K562 (cell line): ENCODE measurements around the gene BNIP2. TPM values are rescaled to one million over a fixed set of nuclear protein-coding genes. Genes with fewer than 3 reads are reported as not detected.

ENCODE experiments used
- ATAC-seq: fragments of 200-7000 bp; cut with Tn5 transposase; 3 replicates; pipeline ENCODE4 v1.9.1; 2020; ENCODE audit warnings: moderate library complexity
- BruUV-seq: library from RNA; stranded (reverse); fragments of 400-500 nt; replicated peaks from 2 replicates; lab custom pipeline; 2021; lab: Mats Ljungman, UMichigan
- CTCF ChIA-PET: fragments of 300-600 bp; formaldehyde crosslinking; extraction: SDS; loops from one replicate; lab custom pipeline; 2021; ENCODE audit warnings: low intra/inter-chr PET ratio; lab: Yijun Ruan, JAX
- POLR2A ChIA-PET: fragments of 300-600, 350-650 bp; sonication (Branson Sonifier 250); formaldehyde crosslinking; extraction: SDS; loops from one replicate; lab custom pipeline; 2021; ENCODE audit warnings: antibody characterized with exemption, inconsistent platforms; lab: Yijun Ruan, JAX
- DNase-seq, 4 experiments: peaks; one replicate each; pipeline versions ENCODE4 v3.0.0 to v3.0.0-alpha.2; 2011 to 2018; ENCODE audit warnings: low spot score in 3 of 4, mixed read lengths in 3 of 4; ENCODE audit errors: extremely low read depth in 1 of 4
- FAIRE-seq: peaks from 2 replicates; lab custom pipeline; 2011; peaks lifted over from hg19 to GRCh38; lab: Jason Lieb, UNC
- H2AFZ ChIP-seq: 2 replicates; pipeline ENCODE4 v1.6.0; 2011; ENCODE audit warnings: low read depth, low read length, control low read depth, inconsistent platforms
- H3K27ac ChIP-seq: fragments of 200-600 bp; 3 replicates; pipeline ENCODE4 v1.8.0; 2011; ENCODE audit warnings: low read depth, mild to moderate bottlenecking, control low read depth, inconsistent platforms, low read length, moderate library complexity, mixed read lengths; ENCODE audit errors: extremely low read depth
- H3K27me3 ChIP-seq, 2 experiments: fragments of 300-600 bp in 1 of 2; 2 replicates in 1 of 2; 3 replicates in 1 of 2; pipeline versions ENCODE4 v1.6.0 to v1.8.0; 2011; ENCODE audit warnings: inconsistent platforms in 2 of 2, low read length in 2 of 2, mild to moderate bottlenecking in 1 of 2, mixed read lengths in 1 of 2, moderate library complexity in 1 of 2; ENCODE audit not compliant: control insufficient read depth in 2 of 2, insufficient read depth in 2 of 2
- H3K36me3 ChIP-seq: fragments of 300-600 bp; 3 replicates; pipeline ENCODE4 v1.8.0; 2011; ENCODE audit warnings: mild to moderate bottlenecking, low read length, inconsistent platforms; ENCODE audit not compliant: control insufficient read depth, insufficient read depth
- H3K4me1 ChIP-seq, 2 experiments: fragments of 200-600 bp in 1 of 2; replicated peaks in 1 of 2; 2 replicates in 1 of 2; 3 replicates in 1 of 2; pipeline versions ENCODE4 v1.5.1 to v1.8.0; 2011; ENCODE audit warnings: inconsistent platforms in 2 of 2, low read length in 2 of 2, mild to moderate bottlenecking in 1 of 2, mixed read lengths in 1 of 2, moderate library complexity in 1 of 2; ENCODE audit not compliant: control insufficient read depth in 2 of 2, insufficient read depth in 2 of 2
- H3K4me2 ChIP-seq: 2 replicates; pipeline ENCODE4 v1.6.1; 2011; ENCODE audit warnings: low read length, control low read depth, inconsistent platforms, mixed read lengths; ENCODE audit not compliant: insufficient read depth
- H3K4me3 ChIP-seq: fragments of 200-600 bp; sonication (generic), shearing (Covaris generic); 2 replicates; pipeline ENCODE4 v1.5.1; 2016; ENCODE audit warnings: control low read depth, inconsistent platforms
- H3K79me2 ChIP-seq: fragments of 200-600 bp; 3 replicates; pipeline ENCODE4 v1.8.0; 2011; ENCODE audit warnings: low read length, inconsistent platforms; ENCODE audit not compliant: control insufficient read depth, insufficient read depth
- H3K9ac ChIP-seq, 2 experiments: 2 replicates each; pipeline versions ENCODE4 v1.6.0 to v1.6.1; 2011; ENCODE audit warnings: low read depth in 2 of 2, low read length in 2 of 2, control low read depth in 1 of 2, inconsistent platforms in 1 of 2, mild to moderate bottlenecking in 1 of 2, mixed read lengths in 1 of 2; ENCODE audit not compliant: insufficient read depth in 1 of 2
- H3K9me1 ChIP-seq: one replicate; pipeline ENCODE4 v1.6.0; 2011; ENCODE audit warnings: inconsistent platforms, mild to moderate bottlenecking, low read length, moderate library complexity; ENCODE audit not compliant: control insufficient read depth, insufficient read depth
- H3K9me3 ChIP-seq: replicated peaks from 2 replicates; pipeline ENCODE4 v1.5.1; 2011; ENCODE audit warnings: low read depth, low read length, inconsistent platforms; ENCODE audit not compliant: control insufficient read depth, insufficient read depth
- H4K20me1 ChIP-seq: replicated peaks from 2 replicates; pipeline ENCODE4 v1.6.1; 2011; ENCODE audit warnings: low read length, inconsistent platforms, mixed read lengths; ENCODE audit not compliant: control insufficient read depth, insufficient read depth
- GTF2F1 ChIP-seq: IDR thresholded peaks from 2 replicates; pipeline ENCODE4 v1.6.1; 2011; ENCODE audit warnings: low read depth, low read length, improper control_type of control experiment
- KDM4B ChIP-seq, 2 experiments: fragments of 450-650 bp in 1 of 2; sonication (generic) in 1 of 2; IDR thresholded peaks; 2 replicates each; pipeline ENCODE4 v1.6.1; 2016 to 2017; ENCODE audit warnings: borderline replicate concordance in 2 of 2, antibody characterized with exemption in 1 of 2, low read depth in 1 of 2, mild to moderate bottlenecking in 1 of 2
- PML ChIP-seq: IDR thresholded peaks from 2 replicates; pipeline ENCODE4 v1.6.1; 2012; ENCODE audit warnings: low read length, inconsistent platforms
- POLR2B ChIP-seq: fragments of 450-650 bp; IDR thresholded peaks from 2 replicates; pipeline ENCODE4 v1.6.1; 2018; ENCODE audit warnings: low read depth; ENCODE audit not compliant: partially characterized antibody
- SRSF3 ChIP-seq: fragments of 200-400 bp; formaldehyde crosslinking; IDR thresholded peaks from 2 replicates; pipeline ENCODE4 v1.6.1; 2016; ENCODE audit warnings: mild to moderate bottlenecking, low read length, moderate library complexity; ENCODE audit not compliant: insufficient read depth
- ZFPM2 ChIP-seq: fragments of 250-450 bp; sonication (Bioruptor Pico); IDR thresholded peaks from 2 replicates; pipeline ENCODE4 v1.5.1; 2022; ENCODE audit warnings: mild to moderate bottlenecking
- ZNF551 ChIP-seq: fragments of 250-450 bp; sonication (Bioruptor Pico); IDR thresholded peaks from 2 replicates; pipeline ENCODE4 v1.5.0; 2021; ENCODE audit warnings: mild to moderate bottlenecking, moderate library complexity
- WGBS: fragments of 100-300 bp; shearing (Covaris generic); methylation state at CpG from one replicate; pipeline ENCODE4 v1.1.6; 2016; ENCODE audit warnings: low coverage, mixed read lengths; ENCODE audit not compliant: insufficient coverage; ENCODE audit errors: missing lambda C conversion rate; 5-methylcytosine and 5-hydroxymethylcytosine counted together
- in situ Hi-C: fragments of 300-500 bp; cut with MboI; formaldehyde crosslinking; loops from 4 replicates; pipeline ENCODE4 v1.15.0; 2018; ENCODE audit warnings: inconsistent platforms, mixed read lengths
- intact Hi-C: fragments of 100-400 bp; cut with micrococcal nuclease; formaldehyde crosslinking; loops from 2 replicates; pipeline ENCODE4 v1.14.2; 2022
- polyA plus RNA-seq, 8 experiments: library from polyadenylated mRNA; depleted of rRNA in 4 of 8; stranded (reverse) in 5 of 8; unstranded in 3 of 8; fragments of >200 nt; fragmentation: Nextera tagmentation in 2 of 8; fragmentation: Illumina TruSeq in 1 of 8; extraction: Ambion mirVana in 2 of 8; extraction: Trizol in 1 of 8; gene quantifications; 2 replicates each; pipeline versions ENCODE4 v1.2.1 to v1.2.3, GENCODE V29; 2011 to 2014; ENCODE audit warnings: inconsistent platforms in 1 of 8, missing spikeins in 1 of 8
- total RNA-seq, 7 experiments: library from RNA; depleted of rRNA in 6 of 7; stranded (reverse); fragments of >200 nt in 6 of 7; fragmentation: Illumina TruSeq in 2 of 7; extraction: Trizol in 2 of 7; gene quantifications; 2 replicates each; pipeline versions ENCODE4 v1.2.1 to v1.2.3, GENCODE V29; 2011 to 2021; ENCODE audit warnings: low replicate concordance in 1 of 7
- TF ChIP-seq, protein P1 (sequence below): fragments of 450-650 bp; formaldehyde crosslinking; conservative IDR thresholded peaks from 2 replicates; pipeline ENCODE4 v1.4.0; 2022; ENCODE audit warnings: mild to moderate bottlenecking, missing genetic modification characterization
- TF ChIP-seq, protein P2 (sequence below): fragments of 450-650 bp; IDR thresholded peaks from 2 replicates; pipeline ENCODE4 v1.6.1; 2018; ENCODE audit warnings: mild to moderate bottlenecking, low read depth; ENCODE audit not compliant: partially characterized antibody

BNIP2 gene
- total and polyA plus RNA-seq, 9 of the 15 experiments (the other 6 are each of a cell fraction or from before 2014, with no cell fraction given): 19.6 to 88.0 (median 52.5) TPM

DNA sequence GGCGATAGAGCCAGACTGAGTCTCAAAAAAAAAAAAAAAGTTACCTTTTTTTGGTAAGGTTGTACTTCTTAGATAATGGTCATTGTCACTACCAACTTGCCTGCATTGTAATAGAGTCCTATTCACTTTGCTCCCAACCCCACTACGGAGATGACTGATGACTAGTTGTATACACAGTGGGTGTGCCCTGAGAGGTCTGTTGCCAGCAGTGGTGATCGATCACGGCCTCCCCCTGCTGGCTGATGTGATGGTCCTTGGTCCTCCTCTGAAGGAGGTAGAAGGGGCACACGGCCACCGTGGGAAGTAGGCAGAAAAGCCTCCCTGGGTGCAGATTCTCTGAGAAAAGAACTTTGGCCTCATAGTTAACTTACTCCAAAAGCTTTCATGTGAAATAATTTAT, 66.8 kb downstream of the BNIP2 start (continued):
- no peak for TF ChIP-seq KDM4B (IDR thresholded peaks at IDR 0.05; ENCODE audit: borderline replicate concordance in 2 of 2, low read depth in 1 of 2)

DNA sequence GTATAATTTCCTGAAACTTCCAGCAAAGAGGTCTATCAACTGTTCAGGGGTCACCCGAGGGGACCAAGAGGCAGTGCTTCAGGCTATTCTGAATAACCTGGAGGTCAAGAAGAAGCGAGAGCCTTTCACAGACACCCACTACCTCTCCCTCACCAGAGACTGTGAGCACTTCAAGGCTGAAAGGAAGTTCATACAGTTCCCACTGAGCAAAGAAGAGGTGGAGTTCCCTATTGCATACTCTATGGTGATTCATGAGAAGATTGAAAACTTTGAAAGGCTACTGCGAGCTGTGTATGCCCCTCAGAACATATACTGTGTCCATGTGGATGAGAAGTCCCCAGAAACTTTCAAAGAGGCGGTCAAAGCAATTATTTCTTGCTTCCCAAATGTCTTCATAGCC, 70.7 kb downstream of the BNIP2 start:
- in situ Hi-C loops: no loop called here
- Histone ChIP-seq H4K20me1 (no peaks in the 10 kb centered on the region), H3K4me2 (no peak overlapping the region), H3K36me3 (no peaks in the 10 kb centered on the region), H3K27me3 (peaks cover 8 to 17% of the 10 kb centered on the region in 2 experiments; a peak in 3 of 5 replicates), H3K79me2 (no peaks in the 10 kb centered on the region), H3K9me1 (no peaks in the 10 kb centered on the region), H3K4me1 (no peaks in the 10 kb centered on the region; a peak in 1 of 5 replicates), H3K9ac (no peak overlapping the region), H3K4me3 (no peak overlapping the region), H3K27ac (no peak overlapping the region), H2AFZ (no peak overlapping the region), H3K9me3 (no peaks in the 10 kb centered on the region)
- 0% methylated on average over 4 of the region's 4 CpGs for WGBS
- POLR2A ChIA-PET: no interaction called here
- ATAC-seq (no peak), FAIRE-seq (no peak), DNase-seq (no peak)
- TF ChIP-seq ZNF551 (CRISPR knock-in tag) (no peak), PML (no peak), POLR2B (no peak), ZFPM2 (CRISPR knock-in tag) (no peak), SRSF3 (no peak), GTF2F1 (no peak)
- TF ChIP-seq, protein P1, sequence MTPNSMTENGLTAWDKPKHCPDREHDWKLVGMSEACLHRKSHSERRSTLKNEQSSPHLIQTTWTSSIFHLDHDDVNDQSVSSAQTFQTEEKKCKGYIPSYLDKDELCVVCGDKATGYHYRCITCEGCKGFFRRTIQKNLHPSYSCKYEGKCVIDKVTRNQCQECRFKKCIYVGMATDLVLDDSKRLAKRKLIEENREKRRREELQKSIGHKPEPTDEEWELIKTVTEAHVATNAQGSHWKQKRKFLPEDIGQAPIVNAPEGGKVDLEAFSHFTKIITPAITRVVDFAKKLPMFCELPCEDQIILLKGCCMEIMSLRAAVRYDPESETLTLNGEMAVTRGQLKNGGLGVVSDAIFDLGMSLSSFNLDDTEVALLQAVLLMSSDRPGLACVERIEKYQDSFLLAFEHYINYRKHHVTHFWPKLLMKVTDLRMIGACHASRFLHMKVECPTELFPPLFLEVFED (CRISPR knock-in tag): no peak
- TF ChIP-seq, protein P2, sequence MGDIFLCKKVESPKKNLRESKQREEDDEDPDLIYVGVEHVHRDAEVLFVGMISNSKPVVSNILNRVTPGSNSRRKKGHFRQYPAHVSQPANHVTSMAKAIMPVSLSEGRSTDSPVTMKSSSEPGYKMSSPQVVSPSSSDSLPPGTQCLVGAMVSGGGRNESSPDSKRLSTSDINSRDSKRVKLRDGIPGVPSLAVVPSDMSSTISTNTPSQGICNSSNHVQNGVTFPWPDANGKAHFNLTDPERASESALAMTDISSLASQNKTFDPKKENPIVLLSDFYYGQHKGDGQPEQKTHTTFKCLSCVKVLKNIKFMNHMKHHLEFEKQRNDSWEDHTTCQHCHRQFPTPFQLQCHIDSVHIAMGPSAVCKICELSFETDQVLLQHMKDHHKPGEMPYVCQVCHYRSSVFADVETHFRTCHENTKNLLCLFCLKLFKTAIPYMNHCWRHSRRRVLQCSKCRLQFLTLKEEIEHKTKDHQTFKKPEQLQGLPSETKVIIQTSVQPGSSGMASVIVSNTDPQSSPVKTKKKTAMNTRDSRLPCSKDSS: no peak
- CTCF ChIA-PET: no interaction called here
- intact Hi-C loops: no loop called here
- no TSS peak for BruUV-seq
